Right lobe of liver (tissue), 4 donors: ENCODE measurements around the gene ARF1.

ENCODE experiments used
- POLR2A ChIP-seq: fragments of 450-650 bp; IDR thresholded peaks from one replicate; pipeline ENCODE4 v1.6.1; 2017; ENCODE audit warnings: antibody characterized with exemption, mild to moderate bottlenecking
- TF ChIP-seq, protein P1 (sequence below), 4 donors: fragments of 200-600 bp in 3 of 4; fragments of 450-650 bp in 1 of 4; IDR thresholded peaks; one replicate each; pipeline versions ENCODE4 v1.5.1 to v1.8.0; 2016 to 2022; ENCODE audit warnings: antibody characterized with exemption in 4 of 4, mild to moderate bottlenecking in 2 of 4
- donor health status: DM: no; HTN: no; CAD: no.
- donor health status: DM: no; HTN: no; CAD: no.
- donor health status: DM: no; HTN: yes; CAD: no.

DNA sequence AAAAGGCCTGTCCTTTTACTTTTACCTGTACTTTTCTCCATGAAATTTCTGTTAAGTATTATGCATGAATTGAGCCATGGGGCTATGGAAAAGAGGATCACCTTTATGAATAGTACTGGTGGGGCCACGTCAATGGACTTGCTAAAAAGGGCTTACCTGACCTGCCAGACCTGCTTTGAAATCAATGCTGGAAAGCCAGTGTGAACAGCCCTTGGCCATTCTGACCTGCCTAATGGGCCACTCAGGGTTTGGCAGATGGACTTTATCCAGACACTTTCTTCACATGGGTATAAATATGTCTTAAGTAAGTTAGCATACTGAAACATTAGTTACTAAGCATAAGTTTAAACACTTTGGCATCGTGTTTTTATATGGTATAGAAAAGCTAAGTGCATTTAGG, 49.3 kb downstream of the ARF1 start:
- TF ChIP-seq, protein P1, sequence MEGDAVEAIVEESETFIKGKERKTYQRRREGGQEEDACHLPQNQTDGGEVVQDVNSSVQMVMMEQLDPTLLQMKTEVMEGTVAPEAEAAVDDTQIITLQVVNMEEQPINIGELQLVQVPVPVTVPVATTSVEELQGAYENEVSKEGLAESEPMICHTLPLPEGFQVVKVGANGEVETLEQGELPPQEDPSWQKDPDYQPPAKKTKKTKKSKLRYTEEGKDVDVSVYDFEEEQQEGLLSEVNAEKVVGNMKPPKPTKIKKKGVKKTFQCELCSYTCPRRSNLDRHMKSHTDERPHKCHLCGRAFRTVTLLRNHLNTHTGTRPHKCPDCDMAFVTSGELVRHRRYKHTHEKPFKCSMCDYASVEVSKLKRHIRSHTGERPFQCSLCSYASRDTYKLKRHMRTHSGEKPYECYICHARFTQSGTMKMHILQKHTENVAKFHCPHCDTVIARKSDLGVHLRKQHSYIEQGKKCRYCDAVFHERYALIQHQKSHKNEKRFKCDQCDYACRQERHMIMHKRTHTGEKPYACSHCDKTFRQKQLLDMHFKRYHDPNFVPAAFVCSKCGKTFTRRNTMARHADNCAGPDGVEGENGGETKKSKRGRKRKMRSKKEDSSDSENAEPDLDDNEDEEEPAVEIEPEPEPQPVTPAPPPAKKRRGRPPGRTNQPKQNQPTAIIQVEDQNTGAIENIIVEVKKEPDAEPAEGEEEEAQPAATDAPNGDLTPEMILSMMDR (IDR thresholded peaks at IDR 0.05) = no peak
- TF ChIP-seq POLR2A = no peak
